ENCODE data around the gene ATL1. TPM values are rescaled to one million over a fixed set of nuclear protein-coding genes. Genes with fewer than 3 reads are reported as not detected.

The ATL1 gene
- total RNA-seq: 0.48 TPM

DNA sequence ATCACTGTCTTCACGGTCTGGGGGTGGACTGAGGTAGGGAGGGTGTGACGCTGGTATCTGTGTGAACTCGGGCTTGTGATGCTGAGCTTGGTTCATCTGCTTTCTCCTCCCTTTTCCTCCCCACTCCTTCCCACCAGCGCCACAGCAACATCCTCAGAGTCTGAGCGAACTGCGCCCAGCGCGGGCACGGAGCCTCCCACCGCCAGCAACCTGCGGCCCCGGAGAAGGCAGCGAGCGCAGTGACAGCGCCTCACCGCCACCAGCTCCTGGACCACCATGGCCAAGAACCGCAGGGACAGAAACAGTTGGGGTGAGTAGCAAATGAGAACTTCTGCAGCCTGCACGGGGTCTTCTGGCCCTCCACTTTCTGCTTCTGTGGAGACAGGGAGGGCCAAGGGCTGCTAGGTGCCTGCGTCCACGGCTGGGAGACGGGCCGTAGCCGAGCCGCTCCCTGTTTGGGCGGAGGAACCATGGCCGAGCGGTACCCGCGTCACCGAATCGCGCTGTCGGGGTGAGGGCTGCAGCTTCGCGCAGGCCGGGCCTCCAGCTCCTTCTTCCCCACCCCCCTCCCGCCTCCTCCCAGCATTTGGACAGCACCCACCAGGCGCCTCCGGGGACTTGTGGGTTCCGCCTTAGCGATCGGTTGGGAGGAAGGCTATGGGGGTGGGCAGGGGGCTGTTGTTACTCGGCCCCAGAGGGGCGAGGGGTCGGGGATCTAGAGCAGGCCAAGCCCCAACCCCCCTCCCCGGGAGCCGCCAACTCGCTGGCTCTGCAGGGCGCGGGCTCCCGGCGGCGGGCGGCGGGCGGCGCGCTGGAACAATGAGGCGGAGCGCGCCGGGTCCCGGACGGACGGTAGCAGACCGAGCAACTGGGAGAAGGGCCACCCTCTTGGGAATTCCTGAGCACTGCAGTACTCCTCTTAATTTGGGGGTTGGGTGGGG lies at the start of gene ATL1:
Gene ATL1, plus strand, starts transcription at position 156 of the 941 bp plus-strand sequence. Its CDS starts 121 bp downstream, at position 277.
- ATAC-seq (peak; percentile 81), DNase-seq (ENCODE audit: low spot score) (no peak)

DNA sequence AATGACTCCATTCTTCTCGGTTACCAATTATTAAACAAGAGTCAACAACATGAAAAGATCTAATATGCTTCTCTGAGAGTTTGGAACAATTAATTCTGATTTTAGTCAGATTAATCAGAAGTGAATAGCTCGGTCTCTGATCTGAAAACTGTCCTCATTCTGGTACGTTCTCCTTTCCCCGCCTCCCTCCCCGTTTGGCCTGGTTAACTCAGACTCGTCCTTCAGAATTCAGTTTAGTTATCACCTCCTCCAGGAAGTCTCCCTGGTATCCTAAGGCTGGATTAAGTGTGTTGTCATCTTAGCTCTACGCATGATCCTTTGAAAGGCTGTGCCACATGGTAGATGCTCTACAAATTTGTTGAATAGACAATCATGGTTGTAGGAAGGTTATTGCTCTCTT lies 49.8 kb upstream of the ATL1 start:
- DNase-seq (ENCODE audit: low spot score): no peak
- no peak for ATAC-seq

DNA sequence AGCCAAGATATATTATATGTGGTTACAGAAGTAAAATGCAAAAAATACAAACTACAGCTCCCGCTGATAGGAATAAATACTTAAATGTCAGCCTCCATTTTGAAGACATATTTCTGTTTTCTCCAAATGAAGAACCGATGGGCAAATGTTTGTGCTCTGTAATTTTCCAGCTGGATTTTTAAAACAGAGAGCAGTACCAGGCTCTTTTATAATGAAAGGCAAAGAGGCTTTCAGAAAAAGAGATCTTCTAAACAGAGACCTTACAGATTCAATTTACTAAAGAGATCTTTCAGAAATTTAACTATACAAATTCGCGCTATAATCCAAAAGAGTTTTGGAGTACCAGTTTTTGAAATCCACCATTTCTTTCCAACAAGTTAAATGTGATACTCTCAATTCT lies 47.5 kb upstream of the ATL1 start:
- DNase-seq (ENCODE audit: low spot score) (no peak), ATAC-seq (no peak)

DNA sequence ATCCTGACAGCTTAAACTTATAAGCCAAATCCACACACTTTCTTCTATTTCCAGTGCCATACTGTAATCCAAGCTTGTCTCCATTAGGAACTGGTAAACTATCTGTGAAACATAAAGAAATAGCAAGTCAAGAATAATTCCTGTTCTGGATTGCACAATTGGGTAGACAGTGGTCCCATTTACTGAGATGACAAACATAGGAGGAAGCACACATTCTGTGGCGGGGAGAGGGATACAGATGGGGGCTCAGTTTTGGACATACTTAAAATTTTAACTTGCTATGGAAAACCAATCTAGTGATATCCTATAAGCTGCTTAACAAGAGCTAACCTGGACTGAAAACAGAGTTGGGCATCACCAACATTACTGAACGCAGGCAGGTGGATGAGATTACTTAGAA lies 43.9 kb upstream of the ATL1 start:
- ATAC-seq: no peak
- DNase-seq (ENCODE audit: low spot score): no peak

DNA sequence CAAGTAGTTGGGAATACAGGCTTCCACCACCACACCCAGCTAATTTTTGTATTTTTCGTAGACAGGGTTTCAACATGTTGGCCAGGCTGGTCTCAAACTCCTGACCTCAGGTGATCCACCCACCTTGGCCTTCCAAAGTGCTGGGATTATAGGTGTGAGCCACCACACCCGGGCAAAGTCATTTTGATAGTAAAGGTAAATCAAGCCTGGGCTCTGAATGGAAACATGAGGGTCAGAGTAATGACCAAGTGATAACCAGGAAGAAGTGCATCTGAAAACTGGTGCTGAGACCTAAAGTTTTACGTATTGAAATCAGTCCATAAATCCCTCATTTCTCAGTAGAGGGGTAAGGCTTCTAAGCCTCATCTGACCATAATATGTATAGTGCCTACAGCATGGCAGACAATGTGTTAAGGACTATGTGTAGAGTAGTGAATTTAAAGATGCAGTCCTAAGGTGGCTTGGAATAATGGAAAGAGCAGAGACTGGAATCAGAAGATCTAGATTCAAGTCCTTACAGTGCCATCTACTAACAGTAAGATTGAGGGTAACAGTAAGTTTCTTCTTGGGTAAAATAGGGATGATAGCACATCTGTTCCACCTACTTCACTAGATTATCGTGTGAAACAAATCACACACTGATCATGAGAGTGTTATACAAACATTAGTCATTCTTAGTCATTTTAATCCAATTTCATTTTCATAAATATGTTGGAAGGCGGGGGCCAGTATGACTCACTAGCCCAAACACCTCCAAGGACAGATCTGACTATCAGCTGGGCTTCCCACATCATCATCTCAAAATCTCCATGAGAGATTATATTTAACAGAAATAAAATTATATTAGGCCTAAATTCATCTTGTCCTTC lies 38.8 kb upstream of the ATL1 start:
- DNase-seq (ENCODE audit: low spot score) (no peak), ATAC-seq (no peak)

DNA sequence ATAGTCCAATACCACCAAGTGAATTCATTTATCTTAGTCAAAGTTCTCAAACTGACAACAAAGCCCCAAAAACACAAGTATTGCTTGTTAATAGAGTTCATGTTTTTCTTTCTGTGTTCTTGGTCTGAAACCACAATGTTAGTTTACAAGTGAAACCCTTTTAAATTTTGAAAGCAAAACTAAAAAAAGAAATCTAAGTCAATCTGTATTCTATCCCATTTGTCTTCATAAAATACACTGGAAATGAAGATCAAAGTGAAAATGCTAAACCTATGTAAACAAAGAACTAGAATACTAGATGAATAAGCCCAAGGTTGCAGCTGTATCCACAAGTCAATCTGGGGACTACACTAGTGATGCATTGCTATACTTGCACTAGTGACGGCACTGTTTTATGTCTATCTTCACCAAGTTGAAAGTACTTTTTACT lies 38.0 kb upstream of the ATL1 start:
- no peak for DNase-seq (ENCODE audit: low spot score)
- ATAC-seq: no peak

DNA sequence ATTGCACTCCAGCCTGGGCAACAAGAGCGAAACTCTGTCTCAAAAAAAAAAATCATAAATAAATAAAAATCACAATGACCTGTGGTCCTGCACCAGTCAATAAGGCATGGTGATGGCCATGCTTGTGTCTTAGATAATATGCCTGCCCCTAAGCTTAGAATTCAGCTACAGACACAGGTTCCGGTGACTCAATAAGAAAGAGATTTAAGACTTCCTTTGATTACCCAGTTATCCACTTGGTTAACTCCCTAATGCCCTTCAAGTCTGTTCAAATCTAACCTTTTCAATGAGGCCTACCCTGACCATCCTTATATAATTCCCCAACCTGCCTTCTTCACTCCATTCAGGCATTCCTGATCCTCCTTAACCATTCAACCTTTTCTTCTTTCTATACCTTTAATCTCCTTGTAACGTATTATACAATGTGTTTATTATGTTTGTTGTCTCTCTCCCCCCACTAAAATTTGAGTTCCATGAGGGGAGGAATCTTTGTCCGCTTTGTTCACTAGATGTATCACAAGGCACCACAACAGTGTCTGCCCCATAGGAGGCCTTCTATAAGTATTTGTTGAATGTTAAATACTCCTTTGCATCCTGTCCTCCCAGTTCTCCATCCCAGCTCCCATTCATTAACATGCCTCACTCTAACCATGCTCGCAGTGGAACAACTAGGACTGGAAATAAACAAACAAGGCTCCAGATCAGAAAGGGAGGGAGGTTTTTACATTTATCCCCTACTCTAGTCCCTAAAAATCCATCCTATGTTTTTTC lies 36.5 kb upstream of the ATL1 start:
- no peak for DNase-seq (ENCODE audit: low spot score)
- ATAC-seq: no peak

DNA sequence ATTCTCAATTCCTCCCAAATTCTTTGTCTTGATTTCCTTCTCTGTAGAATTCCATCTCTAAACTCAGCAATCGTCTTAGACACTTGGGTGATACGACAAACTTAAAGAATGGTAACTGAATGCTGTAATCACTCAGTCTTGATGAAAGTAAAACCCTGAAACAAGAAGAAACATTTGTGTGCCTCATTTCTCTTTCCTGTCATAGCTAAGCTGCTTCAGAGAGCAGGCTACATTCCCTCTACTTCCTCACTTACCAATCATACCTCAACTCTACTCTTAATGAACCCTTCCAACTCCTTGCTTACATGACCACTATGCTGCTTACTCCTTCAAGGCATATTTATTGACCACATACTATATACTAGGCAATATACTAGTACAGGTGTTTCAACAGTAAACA lies 35.9 kb upstream of the ATL1 start:
- ATAC-seq: no peak
- no peak for DNase-seq (ENCODE audit: low spot score)

DNA sequence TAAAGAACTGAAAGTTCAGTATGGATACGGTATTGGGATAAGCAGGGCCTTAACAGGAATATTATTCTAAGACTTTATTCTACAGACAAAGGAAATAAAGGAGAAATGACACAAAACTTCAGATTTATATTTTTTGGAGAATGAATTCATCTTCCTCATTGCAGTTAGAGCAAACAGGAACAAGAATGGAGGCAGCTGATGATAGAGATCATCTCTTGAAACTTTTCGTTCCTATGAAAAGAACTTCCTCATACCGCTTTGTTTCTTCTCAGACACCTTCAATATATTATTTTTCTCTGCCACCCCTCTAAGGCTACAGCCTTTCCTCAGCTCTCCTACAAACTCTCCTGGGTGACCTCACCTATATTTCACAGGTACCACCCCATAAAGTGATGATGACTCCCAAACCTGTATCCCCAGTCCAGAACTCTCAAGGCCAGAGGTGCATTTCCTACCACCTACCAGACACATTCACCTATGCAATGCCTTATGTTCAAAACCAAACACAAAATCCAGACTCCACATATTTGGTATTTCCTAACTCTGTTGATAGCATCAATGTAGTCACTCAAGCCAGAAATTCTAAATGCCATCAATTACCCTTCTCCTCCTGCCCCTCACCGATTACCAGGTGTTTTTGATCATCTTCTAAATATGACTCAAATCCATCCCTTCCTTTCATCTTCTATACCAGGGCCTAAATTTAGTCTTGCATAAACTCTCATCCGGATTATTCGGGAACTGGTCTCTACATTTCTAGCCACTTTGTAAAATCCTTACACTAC lies 35.0 kb upstream of the ATL1 start:
- no peak for DNase-seq (ENCODE audit: low spot score)
- ATAC-seq: no peak

DNA sequence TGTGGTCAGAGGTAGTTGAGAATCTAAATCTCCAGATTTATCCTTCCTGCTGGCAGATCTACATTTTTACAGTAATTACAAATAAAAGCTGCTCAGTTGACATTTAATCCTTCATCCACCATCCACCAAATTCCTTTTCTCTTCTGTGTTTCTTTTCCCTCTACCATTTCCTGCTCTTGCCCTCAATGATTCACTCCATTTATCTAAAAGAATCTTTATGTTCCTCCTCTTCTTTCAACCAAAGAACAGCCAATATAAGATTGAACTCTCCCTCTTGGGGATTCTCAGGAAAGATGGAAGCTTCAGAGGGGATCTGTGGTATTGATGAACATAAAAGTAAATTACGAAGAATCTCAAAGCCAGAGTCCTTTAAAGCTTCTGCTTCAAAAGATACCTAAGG lies 31.9 kb upstream of the ATL1 start:
- DNase-seq (ENCODE audit: low spot score): no peak
- no peak for ATAC-seq

DNA sequence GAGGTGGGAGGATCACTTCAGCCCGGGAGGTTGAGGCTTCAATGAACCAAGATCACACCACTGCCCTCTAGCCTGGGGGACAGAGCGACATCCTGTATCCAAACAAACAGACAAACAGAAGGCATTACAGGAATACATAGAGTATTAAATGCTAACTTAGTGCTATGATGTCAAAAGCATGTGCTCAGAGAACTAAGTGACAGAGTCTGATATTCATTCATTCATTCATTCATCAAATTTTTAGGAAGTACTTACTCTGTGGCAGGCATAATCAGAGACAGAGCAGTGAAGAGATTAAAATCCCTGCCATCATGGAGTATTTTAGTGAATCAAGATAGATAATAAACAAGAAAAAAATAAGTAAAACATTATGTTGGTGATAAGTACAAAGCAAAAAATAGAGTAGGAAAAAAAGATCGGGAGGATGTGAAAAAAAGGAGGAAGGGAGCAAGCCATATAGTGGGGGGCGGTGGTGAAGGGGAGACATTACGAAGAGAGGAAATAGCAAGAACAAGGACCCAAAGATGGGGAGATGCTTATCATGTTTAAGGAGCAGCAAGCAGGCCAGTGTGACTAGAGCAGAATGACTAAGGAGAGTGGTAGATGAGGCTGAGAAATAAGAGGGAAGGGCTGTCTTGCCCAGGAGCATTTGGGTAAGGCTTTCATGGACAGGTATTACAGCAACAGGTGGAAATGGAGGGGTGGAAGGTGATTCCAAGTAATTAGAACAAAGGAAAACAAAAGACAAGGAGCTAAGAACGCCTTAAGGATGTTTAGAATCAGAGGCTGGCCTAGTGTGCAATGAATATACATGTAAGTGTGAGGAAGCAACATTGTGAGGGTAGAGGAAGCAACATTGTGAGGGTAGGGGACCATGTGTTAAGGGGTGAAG lies 30.4 kb upstream of the ATL1 start:
- ATAC-seq (no peak), DNase-seq (ENCODE audit: low spot score) (no peak)

DNA sequence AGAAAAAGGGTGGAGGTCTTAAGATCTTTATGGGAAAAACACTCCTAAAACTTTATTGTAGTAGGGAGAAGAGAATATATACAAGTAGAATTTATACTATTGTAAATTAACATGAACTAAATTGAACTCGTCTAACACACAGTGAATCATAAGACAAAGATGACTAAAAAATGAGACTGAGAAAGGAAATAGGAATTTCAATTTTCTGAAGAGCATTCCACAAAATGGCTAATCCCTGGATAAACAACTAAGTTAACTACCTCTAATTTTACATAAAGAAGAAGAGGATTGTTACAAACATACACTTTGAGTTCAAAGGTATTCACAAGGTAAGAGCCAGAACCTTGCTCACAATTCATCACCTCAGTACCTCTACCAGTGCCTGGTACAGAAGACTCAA lies 29.6 kb upstream of the ATL1 start:
- ATAC-seq (no peak), DNase-seq (ENCODE audit: low spot score) (no peak)

DNA sequence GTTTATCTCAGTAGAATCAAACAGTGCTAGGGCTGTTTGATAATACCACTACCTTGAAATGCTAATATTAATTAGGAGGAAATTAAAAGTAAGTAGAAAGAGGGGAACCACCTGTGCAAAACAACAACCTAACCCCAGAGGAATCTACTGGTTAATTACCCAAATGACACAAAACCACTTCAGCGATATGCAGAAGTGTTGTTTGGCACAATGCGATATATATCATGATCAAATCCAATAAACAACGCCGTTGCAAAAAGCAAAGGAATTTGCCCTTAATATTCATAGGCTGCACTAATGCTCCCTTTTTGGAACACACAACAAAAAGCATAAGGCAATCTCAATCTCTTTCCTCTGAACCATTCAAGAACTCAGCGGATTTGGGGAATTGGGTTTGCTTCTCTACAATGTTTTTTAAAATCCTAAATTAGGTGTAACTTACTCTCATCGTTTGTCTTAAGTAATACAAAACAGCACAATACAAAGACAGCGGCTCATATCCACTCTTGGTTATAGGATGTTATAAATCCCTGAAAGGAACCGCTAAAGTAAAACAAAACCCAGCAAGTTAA lies 29.1 kb upstream of the ATL1 start:
- no peak for DNase-seq (ENCODE audit: low spot score)
- no peak for ATAC-seq

DNA sequence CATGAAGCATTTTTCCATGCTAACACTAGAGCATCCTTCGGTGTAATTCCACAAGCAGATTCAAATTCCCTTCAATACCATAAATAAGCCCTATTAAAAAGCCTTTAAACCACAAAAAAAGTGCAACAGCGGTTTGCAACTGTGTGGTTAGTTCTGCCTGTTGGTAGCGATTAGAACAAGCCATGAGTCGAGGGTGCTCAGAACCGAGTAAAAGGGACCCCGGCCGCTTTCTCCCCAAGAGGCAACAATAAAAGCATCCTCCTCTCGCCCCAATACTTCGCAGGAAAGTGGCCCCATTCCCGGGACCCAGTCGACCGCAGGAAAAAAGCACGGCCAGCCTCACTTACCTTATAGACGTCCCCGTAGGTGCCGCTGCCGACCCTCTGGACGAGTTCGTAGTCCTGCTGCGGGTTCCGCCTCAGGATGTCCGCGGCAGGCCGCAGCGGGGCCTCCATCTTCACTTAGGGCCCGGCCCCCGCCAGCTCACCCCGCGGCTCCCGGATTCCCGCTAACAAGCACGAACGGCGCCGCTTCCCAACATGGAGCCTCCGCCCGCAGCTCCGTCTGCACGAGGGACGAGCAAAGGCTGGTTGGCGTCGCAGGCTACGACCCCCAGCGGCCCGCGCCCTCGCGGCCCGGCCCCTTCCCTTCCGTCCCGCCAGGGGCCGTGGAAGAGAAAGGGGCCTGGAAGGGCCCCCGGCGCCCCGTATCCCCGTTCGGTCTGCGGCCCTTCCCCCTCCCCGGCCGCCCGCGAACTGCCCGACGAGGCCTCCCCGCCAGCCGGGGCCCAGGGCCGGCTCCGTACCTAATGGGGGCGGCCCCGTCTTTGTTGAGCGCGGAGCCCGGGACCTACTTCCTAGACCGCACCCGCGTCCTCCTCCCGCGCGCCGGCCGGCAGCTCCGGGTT lies 28.1 kb upstream of the ATL1 start:
- ATAC-seq: peak; percentile 71
- DNase-seq (ENCODE audit: low spot score): peak; percentile 65

DNA sequence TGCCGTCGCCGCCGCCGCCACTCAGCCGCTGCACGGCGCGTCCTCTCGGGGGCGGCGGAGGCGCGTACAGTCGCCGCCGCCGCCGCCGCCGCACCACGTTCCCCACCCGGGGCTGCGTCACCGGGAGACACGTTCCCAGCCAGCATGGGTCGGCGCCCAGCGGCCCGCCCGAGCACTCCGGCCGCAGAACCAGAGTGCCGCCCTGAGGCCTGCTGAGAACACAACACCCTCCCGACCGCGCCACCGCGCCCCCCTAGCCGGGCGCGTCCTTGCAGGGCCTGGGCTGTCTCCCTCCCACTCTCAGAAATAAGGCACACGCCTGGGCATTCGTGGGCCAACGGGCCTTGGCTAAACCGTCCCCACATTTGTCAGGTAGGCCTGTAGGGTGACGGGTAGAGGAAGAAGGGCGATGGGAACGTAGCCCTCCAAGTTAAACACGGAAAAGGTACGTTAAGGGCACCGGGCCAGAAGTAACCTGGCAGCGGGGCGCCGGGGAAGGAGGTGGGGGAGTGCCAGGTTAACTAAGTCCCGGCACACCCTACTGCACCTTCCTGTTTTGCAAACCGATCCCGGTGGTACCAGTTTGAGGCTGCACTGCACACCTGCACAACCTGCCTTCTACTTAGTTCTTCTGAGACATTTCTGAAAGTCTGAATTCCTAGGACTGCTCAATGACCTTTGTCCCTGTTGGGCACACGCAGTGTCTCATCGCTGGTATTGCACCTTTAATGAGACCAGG lies 27.3 kb upstream of the ATL1 start, which contains the start of gene MAP4K5:
Gene MAP4K5, minus strand, starts transcription at position 68 of the 739 bp plus-strand sequence. CDS start 520 bp downstream, outside the sequence.
- ATAC-seq (peak; percentile 99), DNase-seq (ENCODE audit: low spot score) (peak; percentile 92)

DNA sequence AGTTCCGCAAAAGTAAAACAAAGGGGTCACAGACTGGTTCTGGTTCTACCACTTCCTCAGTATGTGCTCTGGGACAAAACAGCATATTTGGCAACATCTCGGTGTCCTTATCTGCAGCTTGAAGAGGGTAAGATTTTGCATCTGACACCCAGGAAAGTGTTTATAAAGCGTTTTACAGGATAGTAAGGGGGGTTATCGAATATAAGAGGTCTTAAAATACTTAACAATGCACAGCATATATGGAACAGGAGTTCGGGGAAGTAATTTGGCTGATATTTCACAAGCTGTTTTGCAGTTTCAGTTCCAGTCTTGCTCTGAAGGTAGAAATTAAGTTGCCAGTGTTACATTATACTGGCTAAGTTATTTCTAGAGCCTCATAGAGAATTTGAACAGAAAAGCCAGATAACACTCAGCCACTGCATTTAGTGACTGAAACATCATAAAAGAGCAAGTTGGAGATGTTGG lies 26.7 kb upstream of the ATL1 start:
- DNase-seq (ENCODE audit: low spot score) (no peak), ATAC-seq (peak; percentile 10)

DNA sequence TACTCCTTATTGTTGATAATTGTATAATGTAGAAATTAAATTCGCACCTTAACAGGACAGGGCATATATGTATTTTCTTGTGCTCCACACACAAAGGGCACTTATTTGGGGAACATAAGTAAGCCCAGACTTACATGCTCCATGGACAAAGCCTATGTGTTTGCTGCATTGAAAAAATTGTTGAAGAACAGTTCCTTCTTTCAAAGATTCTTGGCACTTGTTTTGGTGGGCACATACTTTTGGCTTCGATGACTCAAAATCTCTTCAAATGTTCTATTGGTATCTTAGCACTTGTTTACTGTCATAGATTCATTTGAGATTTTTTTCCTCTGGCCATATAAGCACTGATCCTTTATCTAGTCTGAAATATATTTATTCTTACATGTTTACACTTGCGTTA lies 26.1 kb upstream of the ATL1 start:
- DNase-seq (ENCODE audit: low spot score): no peak
- no peak for ATAC-seq

All from left lobe of liver (tissue), 2 donors.